GM21576 (cell line): ENCODE measurements around the gene CREG1.

ENCODE experiments used
- ATAC-seq: cut with Tn5 transposase; IDR thresholded peaks from one replicate; pipeline ENCODE4 v1.9.1; 2021; ENCODE audit warnings: mild to moderate bottlenecking, moderate library complexity; ENCODE audit not compliant: unreplicated experiment

CREG1 gene

GRCh38 chr1:167532964-167533824 is 20.4 kb downstream of the CREG1 start:
- no peak for ATAC-seq

- no peak for ATAC-seq
Measured at GRCh38 chr1:167532375-167532774, 21.2 kb downstream of the CREG1 start.

- no peak for ATAC-seq
Measured at GRCh38 chr1:167529829-167530474, 23.6 kb downstream of the CREG1 start.

- ATAC-seq: no peak
Measured at GRCh38 chr1:167528057-167528728, 25.4 kb downstream of the CREG1 start.

GRCh38 chr1:167526667-167527383 is 26.7 kb downstream of the CREG1 start:
- ATAC-seq: no peak

- ATAC-seq: no peak
Measured at GRCh38 chr1:167524651-167525050, 28.9 kb downstream of the CREG1 start.

GRCh38 chr1:167522246-167522645 is 31.3 kb downstream of the CREG1 start:
- ATAC-seq: no peak

- no peak for ATAC-seq
Measured at GRCh38 chr1:167520711-167521206, 32.8 kb downstream of the CREG1 start.

GRCh38 chr1:167518331-167518700 is 35.2 kb downstream of the CREG1 start, which contains the start of gene CD247:
Gene CD247 (minus strand): TSS chr1:167518529. CDS start chr1:167518465, 64 bp downstream.
- ATAC-seq: no peak

- ATAC-seq: no peak
Measured at GRCh38 chr1:167517535-167518330, 35.8 kb downstream of the CREG1 start.

- no peak for ATAC-seq
Measured at GRCh38 chr1:167516404-167517388, 36.9 kb downstream of the CREG1 start.

- ATAC-seq: no peak
Measured at GRCh38 chr1:167515893-167516321, 37.7 kb downstream of the CREG1 start.

- no peak for ATAC-seq
Measured at GRCh38 chr1:167515461-167515860, 38.1 kb downstream of the CREG1 start.

GRCh38 chr1:167514288-167514687 is 39.3 kb downstream of the CREG1 start:
- ATAC-seq: no peak

- no peak for ATAC-seq
Measured at GRCh38 chr1:167512046-167512654, 41.4 kb downstream of the CREG1 start.

GRCh38 chr1:167511374-167511986 is 42.1 kb downstream of the CREG1 start:
- no peak for ATAC-seq

GRCh38 chr1:167510881-167511280 is 42.7 kb downstream of the CREG1 start:
- no peak for ATAC-seq

- no peak for ATAC-seq
Measured at GRCh38 chr1:167510244-167510643, 43.3 kb downstream of the CREG1 start.
